TTC549 (cell line): ENCODE measurements around the gene LRRC73.
"Not testable (repeated sequence)": the region's sequence is repeated elsewhere in the genome, so short reads cannot be mapped to it uniquely, and the experiment has no call there.

ENCODE experiments used
- FAIRE-seq: peaks from 2 replicates; lab custom pipeline; 2012; peaks lifted over from hg19 to GRCh38; lab: Jason Lieb, UNC

LRRC73 gene

DNA sequence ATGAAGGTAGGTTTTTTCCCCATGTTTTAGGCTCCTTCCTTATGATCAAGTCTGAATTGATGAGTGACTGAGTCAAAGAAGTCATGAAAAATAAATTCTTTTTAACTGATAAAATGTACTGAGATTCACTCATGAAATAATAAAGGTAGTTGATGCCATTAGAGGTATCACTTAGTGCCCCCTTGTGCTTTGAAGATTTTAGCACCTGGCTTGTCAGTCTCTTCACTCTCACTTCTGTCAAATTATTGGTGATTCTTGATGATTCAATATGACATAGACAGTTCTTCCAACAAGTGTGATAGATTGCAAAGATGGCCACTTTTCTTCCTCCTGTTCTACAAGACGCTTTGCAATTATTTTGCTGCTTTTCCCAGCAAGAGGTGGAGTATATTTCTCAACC, 50.6 kb downstream of the LRRC73 start:
- no peak for FAIRE-seq

- not testable (repeated sequence) for FAIRE-seq
Measured at GRCh38 chr6:43458154-43458553, 52.0 kb downstream of the LRRC73 start.

DNA sequence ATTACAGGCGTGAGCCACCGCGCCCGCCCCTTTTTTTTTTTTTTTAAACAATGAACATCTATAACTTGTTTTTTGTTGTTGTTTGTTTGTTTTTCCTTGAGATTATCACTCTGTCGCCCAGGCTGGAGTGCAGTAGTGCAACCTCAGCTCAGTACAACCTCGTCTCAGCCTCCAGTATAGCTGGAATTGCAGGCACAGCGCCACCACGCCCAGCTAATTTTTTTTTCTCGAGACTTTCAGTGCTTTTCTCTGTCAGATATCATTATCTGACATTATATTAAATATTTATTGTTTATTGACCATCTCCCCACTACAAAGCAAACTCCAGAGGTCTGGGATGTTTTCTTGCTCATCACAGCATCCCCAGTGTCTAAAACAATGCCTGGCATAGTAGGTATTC, 52.5 kb downstream of the LRRC73 start:
- FAIRE-seq: no peak
